GM10847 (cell line): ENCODE data around the gene NEUROG1.

Source experiments
- POLR2A ChIP-seq: IDR thresholded peaks from 2 replicates; pipeline ENCODE4 v1.6.1; 2011; ENCODE audit not compliant: insufficient read length; ENCODE audit errors: extremely low read depth

The NEUROG1 gene

GRCh38 chr5:135526924-135527323, 8.8 kb downstream of the NEUROG1 start:
- no peak for TF ChIP-seq POLR2A

GRCh38 chr5:135521964-135522363, 13.8 kb downstream of the NEUROG1 start:
- no peak for TF ChIP-seq POLR2A

DNA sequence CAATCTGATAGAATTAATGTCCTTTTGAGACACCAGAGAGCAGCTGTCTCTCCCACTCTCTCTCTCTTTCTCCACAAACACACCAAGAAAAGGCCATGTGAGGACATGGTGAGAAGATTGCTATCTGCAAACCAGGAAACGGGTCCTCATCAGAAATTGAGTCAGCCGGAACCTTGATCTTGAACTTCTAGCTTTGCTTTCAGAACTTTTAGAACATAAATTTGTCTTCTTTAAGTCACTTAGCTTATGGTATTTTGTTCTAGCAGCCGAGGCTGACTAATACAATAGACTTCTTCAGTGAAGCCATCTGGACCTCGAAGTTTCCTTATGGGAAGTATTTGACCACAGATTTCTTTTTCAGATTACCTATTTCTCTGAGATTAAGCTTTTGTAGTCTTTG, 18.1 kb downstream of the NEUROG1 start:
- TF ChIP-seq POLR2A: no peak

- no peak for TF ChIP-seq POLR2A
These were observed 21.6 kb downstream of the NEUROG1 start for GRCh38 chr5:135514116-135514515.

- no peak for TF ChIP-seq POLR2A
These were observed 23.8 kb downstream of the NEUROG1 start for GRCh38 chr5:135511761-135512575.

GRCh38 chr5:135509995-135510394, 25.8 kb downstream of the NEUROG1 start:
- TF ChIP-seq POLR2A: no peak

- TF ChIP-seq POLR2A: no peak
These were observed 27.2 kb downstream of the NEUROG1 start for GRCh38 chr5:135508496-135509005.

GRCh38 chr5:135505973-135506372, 29.8 kb downstream of the NEUROG1 start:
- no peak for TF ChIP-seq POLR2A

DNA sequence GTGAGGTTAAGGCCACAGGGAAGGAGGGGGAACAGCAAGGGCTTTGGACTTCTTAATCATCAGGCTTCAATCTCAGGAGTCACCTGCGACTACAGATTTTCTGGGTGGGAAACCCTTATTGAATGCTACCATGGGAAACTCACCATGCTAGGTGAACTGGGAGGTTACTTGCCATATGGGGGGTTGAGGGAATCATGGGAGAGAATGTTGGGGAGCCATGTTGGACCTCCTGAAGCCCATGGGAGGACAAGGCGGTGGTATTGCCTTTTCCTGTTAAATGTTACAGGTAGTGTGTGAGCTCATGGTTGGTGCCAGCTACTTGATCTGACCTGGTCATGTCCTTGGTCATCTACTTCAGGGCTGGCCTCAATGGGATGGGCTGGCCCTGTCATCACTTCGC, 31.4 kb downstream of the NEUROG1 start:
- TF ChIP-seq POLR2A: no peak

DNA sequence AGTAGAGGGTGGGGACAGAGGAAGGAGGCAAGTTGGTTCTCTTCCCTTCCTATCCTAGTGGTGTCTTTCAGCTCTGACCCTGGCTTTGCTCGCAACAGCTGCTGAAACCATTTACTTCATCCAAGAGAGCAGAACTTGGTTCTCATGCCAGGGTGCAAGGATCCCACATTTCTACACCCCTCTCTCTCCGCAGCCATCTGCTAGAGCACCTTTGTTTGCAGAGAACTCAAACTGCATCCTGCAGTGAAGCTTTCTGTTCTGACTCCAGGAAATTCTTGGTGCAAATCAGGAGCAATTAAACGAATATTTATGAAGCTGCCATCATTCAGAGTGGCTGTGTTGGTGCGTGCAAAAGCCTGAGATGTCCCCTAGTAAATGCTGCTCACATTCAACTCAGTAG, 31.9 kb downstream of the NEUROG1 start:
- TF ChIP-seq POLR2A: no peak

DNA sequence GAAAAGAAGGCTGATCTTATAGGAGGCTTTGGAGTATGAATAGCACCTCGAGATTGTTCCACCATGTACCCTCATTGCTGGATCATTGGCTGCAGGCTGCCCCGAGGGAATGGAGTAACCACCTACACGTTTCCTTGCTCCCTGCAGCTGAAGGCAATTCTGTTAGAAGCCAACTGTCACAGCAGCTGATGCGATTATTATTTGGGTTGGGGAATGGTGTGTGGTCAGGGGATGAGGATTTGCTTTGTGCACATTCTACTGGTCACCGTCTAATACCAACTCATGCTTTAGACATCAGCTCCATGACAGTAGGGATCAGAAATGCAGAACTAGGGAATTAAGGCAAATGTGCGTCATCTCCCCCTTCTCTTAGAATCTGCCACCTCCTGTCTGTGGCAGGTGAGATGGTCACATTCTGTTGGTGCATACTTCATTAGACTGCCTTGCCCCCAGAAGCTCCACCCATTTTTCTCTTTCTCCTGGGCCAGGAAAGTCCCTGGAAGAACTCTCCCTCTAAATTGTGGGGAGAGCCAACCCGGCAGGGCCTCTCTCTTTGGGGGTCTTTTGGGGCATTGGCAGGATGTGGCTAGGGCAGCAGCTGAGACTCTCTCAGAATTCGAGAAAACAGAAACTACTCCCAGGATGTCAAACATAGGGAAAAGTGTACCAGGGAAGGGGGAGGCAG, 32.8 kb downstream of the NEUROG1 start:
- no peak for TF ChIP-seq POLR2A

GRCh38 chr5:135501965-135502364, 33.8 kb downstream of the NEUROG1 start:
- no peak for TF ChIP-seq POLR2A

- no peak for TF ChIP-seq POLR2A
These were observed 37.1 kb downstream of the NEUROG1 start for GRCh38 chr5:135498637-135498995.

DNA sequence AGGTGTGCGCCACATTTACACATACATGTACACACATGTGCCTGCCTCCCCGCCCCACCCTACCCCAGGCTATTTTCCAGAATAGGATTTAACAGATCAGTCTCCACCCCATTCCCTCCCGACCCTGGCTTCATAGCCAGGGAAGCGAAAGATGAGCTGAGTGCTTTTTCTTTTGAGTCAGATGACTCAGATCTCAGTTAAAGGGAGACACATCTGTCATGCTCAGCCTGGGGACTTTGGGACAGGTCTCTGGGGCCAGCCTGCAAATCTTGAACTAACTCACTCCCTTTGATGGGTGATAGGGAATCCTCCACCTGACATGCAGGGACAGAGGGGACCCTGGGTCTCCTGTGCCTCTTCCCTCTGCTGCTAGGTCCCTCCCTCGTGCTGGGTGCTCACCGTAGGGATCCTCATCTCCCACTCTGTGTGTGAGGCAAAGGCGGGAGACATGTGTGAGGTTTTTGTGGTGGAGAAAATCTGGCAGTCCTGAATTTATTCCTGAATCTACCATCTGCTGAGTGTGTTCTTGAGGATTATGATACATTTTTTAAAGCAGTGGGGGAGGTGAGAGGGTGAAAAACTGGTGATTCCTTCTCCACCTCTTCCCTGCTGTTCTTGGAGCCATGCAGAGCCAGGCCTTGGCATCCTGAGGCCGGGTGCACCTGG, 37.7 kb downstream of the NEUROG1 start:
- TF ChIP-seq POLR2A: no peak

- TF ChIP-seq POLR2A: no peak
These were observed 41.6 kb downstream of the NEUROG1 start for GRCh38 chr5:135494196-135494595.
